HK-2 (cell line): Measurements from ENCODE around the gene FBXO48.

Experiments
- DNase-seq: peaks from one replicate; pipeline ENCODE4 v3.0.0-alpha.2; 2018; ENCODE audit not compliant: unreplicated experiment

Gene FBXO48

DNA sequence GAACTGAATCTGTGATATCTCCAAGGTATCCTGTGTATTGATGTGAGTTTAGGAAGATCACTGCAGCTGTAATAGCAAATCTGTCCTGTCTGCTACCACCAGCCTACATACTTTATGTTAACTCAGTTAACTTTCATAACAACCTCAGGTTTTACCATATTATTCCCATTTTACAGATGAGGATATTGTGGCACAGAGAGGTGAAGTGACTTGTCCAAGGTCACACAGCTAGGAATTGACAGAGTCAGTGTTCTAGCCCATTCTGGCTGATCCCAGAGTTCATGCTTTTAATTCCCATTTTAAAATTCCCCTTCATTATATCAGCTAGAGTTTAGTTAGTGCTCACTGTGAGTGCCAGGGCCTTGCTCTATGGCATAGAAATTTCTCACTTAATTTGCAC is 52.6 kb downstream of the FBXO48 start:
- DNase-seq: no peak

DNA sequence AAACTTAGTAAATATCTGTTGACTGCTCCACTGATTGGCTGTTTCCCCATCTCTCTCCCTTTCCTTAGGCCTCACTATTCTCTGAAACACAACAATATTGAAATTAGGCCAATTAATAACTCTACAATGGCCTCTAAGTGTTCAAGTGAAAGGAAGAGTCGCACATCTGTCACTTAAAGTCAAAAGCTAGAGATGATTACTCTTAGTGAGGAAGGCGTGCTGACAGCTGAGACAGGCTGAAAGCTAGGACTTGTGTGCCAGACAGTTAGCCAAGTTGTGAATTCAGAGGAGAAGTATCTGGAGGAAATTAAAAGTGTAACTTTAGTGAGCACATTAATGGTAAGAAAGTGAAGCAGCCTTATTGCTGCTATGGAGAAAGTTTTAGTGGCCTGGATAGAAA is 53.6 kb downstream of the FBXO48 start:
- DNase-seq: no peak

DNA sequence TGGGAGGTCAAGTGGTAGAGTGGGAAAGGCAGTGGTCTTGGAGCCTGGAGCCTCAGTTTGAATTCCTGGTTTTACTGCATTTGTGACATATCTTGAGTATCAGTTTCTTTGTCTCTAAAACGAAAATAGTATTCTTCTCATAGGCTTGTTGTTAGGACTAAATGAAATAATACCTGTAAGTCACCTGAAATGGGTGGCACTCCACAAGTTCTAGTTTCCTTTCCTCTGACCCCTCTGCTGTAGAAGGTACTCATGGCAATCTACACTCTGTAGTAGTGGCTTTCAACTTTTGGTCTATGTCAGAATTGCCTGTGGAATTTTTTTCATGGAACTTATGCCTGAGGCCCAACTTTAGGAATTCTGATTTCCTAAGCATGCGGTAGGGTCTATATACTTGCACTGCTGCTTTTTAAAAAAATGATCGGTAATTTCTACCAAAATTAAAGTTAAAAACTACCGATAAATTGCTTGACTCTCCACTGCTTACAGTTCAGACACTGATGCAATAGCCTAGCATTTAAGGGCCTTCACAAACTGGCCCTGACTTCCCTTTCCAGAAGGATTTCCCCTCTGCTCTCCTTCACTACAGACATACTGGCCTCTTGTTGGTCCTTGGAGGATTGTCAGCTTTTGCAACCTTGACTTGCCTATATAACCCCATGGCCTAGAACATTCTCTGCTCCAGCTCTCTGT is 54.8 kb downstream of the FBXO48 start:
- no peak for DNase-seq

DNA sequence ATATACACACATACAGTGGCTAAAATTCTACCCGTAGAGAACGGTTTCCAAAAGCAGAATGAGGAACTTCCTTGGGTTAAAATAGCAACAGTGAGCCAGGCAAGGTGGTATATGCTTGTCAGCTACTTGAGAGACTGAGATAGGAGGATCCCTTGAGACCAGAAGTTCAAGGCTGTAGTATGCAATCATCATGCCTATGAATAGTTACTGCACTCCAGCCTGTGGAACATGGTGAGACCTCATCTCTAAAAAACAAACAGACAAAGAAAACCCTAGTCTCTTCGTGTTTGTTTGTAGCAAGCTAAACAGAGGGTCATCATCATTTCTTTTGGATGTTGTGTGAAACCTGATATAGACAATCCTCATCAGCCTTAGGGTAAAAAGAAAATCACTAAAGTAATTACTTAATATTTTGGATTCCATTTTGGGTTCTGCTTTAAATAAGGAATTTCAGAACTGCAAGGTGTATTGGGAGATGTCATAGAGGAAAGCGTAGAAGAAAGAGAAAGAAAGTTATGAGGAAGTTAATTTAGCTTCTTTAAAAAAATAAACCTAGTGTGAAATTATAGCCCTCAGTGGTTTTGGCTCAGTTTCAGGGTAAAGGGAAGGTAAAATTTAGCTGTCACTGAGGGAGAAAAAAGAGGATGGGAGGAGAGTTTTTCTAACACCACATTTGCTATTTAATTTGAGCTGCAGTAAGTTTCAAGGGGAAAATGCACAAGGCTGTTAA is 55.5 kb downstream of the FBXO48 start:
- no peak for DNase-seq
